HCT116 (cell line): ENCODE measurements around the gene HIP1. TPM values are rescaled to one million over a fixed set of nuclear protein-coding genes. Genes with fewer than 3 reads are reported as not detected.
"Not testable (repeated sequence)": the region's sequence is repeated elsewhere in the genome, so short reads cannot be mapped to it uniquely, and the experiment has no call there.

Source experiments
- ATAC-seq: fragments of 200-7000 bp; cut with Tn5 transposase; 2 replicates; pipeline ENCODE4 v1.9.1; 2020; ENCODE audit warnings: mild to moderate bottlenecking, moderate library complexity
- BruUV-seq: library from RNA; stranded (reverse); fragments of 400-500 nt; replicated peaks from 2 replicates; lab custom pipeline; 2021; lab: Mats Ljungman, UMichigan
- CTCF ChIA-PET: fragments of 300-600 bp; sonication (Branson Sonifier 250); formaldehyde crosslinking; loops from one replicate; lab custom pipeline; 2021; ENCODE audit warnings: antibody characterized with exemption; lab: Charles Lee
- POLR2A ChIA-PET: fragments of 300-600, 350-600 bp; sonication (Branson Sonifier 250); formaldehyde crosslinking; loops from one replicate; lab custom pipeline; 2021; ENCODE audit warnings: antibody characterized with exemption; lab: Charles Lee
- RAD21 ChIA-PET, 2 experiments: fragments of 300-600 bp; sonication (Branson Sonifier 250); formaldehyde crosslinking; loops; one replicate each; lab custom pipeline; 2023; ENCODE audit warnings: low total read pairs in 2 of 2; ENCODE audit not compliant: uncharacterized antibody in 2 of 2, unreplicated experiment in 2 of 2, low non-redundant PET in 1 of 2; lab: Charles Lee
- DNase-seq: peaks from one replicate; pipeline ENCODE4 v3.0.0-alpha.2; 2010; ENCODE audit warnings: low read depth, low spot score
- H2AFZ ChIP-seq: fragments of 200-600 bp; shearing (Covaris generic), sonication (generic); 2 replicates; pipeline ENCODE4 v1.6.1; 2017; ENCODE audit warnings: low read depth, mixed run types, mixed read lengths, antibody characterized with exemption, low read length; ENCODE audit not compliant: poor library complexity, severe bottlenecking
- H3K27ac ChIP-seq: 2 replicates; pipeline ENCODE4 v1.5.1; 2012; ENCODE audit warnings: low read depth, low read length
- H3K27me3 ChIP-seq: fragments of 200-600 bp; sonication (generic); 2 replicates; pipeline ENCODE4 v1.6.1; 2016; ENCODE audit warnings: mixed run types, low read length, mixed read lengths; ENCODE audit not compliant: insufficient read depth
- H3K36me3 ChIP-seq, 2 experiments: fragments of 200-500 bp in 1 of 2; fragments of 200-600 bp in 1 of 2; sonication (Bioruptor generic) in 1 of 2; sonication (generic) in 1 of 2; 2 replicates each; pipeline versions ENCODE4 v1.5.1 to v1.6.1; 2014 to 2016; ENCODE audit warnings: low read length in 2 of 2, inconsistent platforms in 1 of 2, mixed read lengths in 1 of 2, mixed run types in 1 of 2; ENCODE audit not compliant: insufficient read depth in 2 of 2, control insufficient read depth in 1 of 2
- H3K4me1 ChIP-seq, 2 experiments: fragments of 200-600 bp in 1 of 2; sonication (generic) in 1 of 2; 2 replicates each; pipeline versions ENCODE4 v1.5.1 to v1.6.1; 2012 to 2017; ENCODE audit warnings: low read length in 2 of 2, inconsistent platforms in 1 of 2, mild to moderate bottlenecking in 1 of 2, mixed read lengths in 1 of 2, mixed run types in 1 of 2, moderate library complexity in 1 of 2; ENCODE audit not compliant: insufficient read depth in 2 of 2, control insufficient read depth in 1 of 2
- H3K4me2 ChIP-seq: fragments of 200-600 bp; sonication (generic); 2 replicates; pipeline ENCODE4 v1.6.1; 2017; ENCODE audit warnings: mixed run types, low read length, mixed read lengths
- H3K4me3 ChIP-seq, 2 experiments: fragments of 200-600 bp in 1 of 2; sonication (generic) in 1 of 2; replicated peaks in 1 of 2; 2 replicates each; pipeline ENCODE4 v1.5.1; 2011 to 2016; ENCODE audit warnings: low read length in 2 of 2, control low read depth in 1 of 2, low read depth in 1 of 2, mild to moderate bottlenecking in 1 of 2, mixed read lengths in 1 of 2, mixed run types in 1 of 2
- H3K79me2 ChIP-seq: fragments of 200-600 bp; sonication (generic); 2 replicates; pipeline ENCODE4 v1.6.1; 2017; ENCODE audit warnings: mild to moderate bottlenecking, mixed run types, low read length, moderate library complexity, mixed read lengths; ENCODE audit not compliant: insufficient read depth
- H3K9ac ChIP-seq: fragments of 200-600 bp; sonication (generic); 2 replicates; pipeline ENCODE4 v1.6.1; 2016; ENCODE audit warnings: low read length, mixed read lengths
- H3K9me2 ChIP-seq: fragments of 200-600 bp; sonication (generic), shearing (Covaris generic); 2 replicates; pipeline ENCODE4 v1.6.1; 2017; ENCODE audit warnings: mixed run types, mild to moderate bottlenecking, moderate library complexity; ENCODE audit not compliant: insufficient read depth
- H3K9me3 ChIP-seq, 2 experiments: fragments of 200-500 bp in 1 of 2; fragments of 200-600 bp in 1 of 2; sonication (Bioruptor generic) in 1 of 2; sonication (generic) in 1 of 2; 2 replicates each; pipeline ENCODE4 v1.6.1; 2014 to 2017; ENCODE audit warnings: low read length in 2 of 2, mixed read lengths in 2 of 2, inconsistent platforms in 1 of 2, low read depth in 1 of 2, mild to moderate bottlenecking in 1 of 2, mixed run types in 1 of 2, moderate library complexity in 1 of 2; ENCODE audit not compliant: control insufficient read depth in 1 of 2, insufficient read depth in 1 of 2
- H4K20me1 ChIP-seq: fragments of 200-600 bp; sonication (generic), shearing (Covaris generic); 2 replicates; pipeline ENCODE4 v1.6.1; 2017; ENCODE audit warnings: mixed run types, mild to moderate bottlenecking, moderate library complexity; ENCODE audit not compliant: insufficient read depth
- CBX3 ChIP-seq: IDR thresholded peaks from 2 replicates; pipeline ENCODE4 v1.6.1; 2012; ENCODE audit warnings: low read depth
- CEBPB ChIP-seq: IDR thresholded peaks from 2 replicates; pipeline ENCODE4 v1.6.1; 2012; ENCODE audit warnings: low read depth
- CTCF ChIP-seq, 3 experiments: fragments of 200-600 bp in 1 of 3; sonication (generic) in 1 of 3; IDR thresholded peaks in 2 of 3; conservative IDR thresholded peaks in 1 of 3; 2 replicates each; pipeline ENCODE4 v1.5.1; 2012 to 2017; ENCODE audit warnings: low read depth in 2 of 3, low read length in 2 of 3, antibody characterized with exemption in 1 of 3, borderline replicate concordance in 1 of 3, control low read depth in 1 of 3, mild to moderate bottlenecking in 1 of 3, mixed read lengths in 1 of 3, mixed run types in 1 of 3, moderate library complexity in 1 of 3; ENCODE audit not compliant: insufficient read depth in 1 of 3
- EGR1 ChIP-seq: IDR thresholded peaks from 2 replicates; pipeline ENCODE4 v1.6.1; 2012; ENCODE audit warnings: low read depth
- EZH2 ChIP-seq: fragments of 200-600 bp; sonication (generic); IDR thresholded peaks from 2 replicates; pipeline ENCODE4 v1.6.1; 2017; ENCODE audit warnings: antibody characterized with exemption, mixed run types
- EZH2phosphoT487 ChIP-seq: fragments of 200-600 bp; IDR thresholded peaks from 2 replicates; pipeline ENCODE4 v1.6.1; 2018; ENCODE audit warnings: antibody characterized with exemption, borderline replicate concordance
- FOSL1 ChIP-seq: IDR thresholded peaks from 2 replicates; pipeline ENCODE4 v1.6.1; 2012; ENCODE audit warnings: low read depth
- POLR2A ChIP-seq: IDR thresholded peaks from 2 replicates; pipeline ENCODE4 v1.7.0; 2011; ENCODE audit warnings: borderline replicate concordance; ENCODE audit not compliant: insufficient read depth, insufficient read length; ENCODE audit errors: extremely low read depth
- POLR2AphosphoS5 ChIP-seq: IDR thresholded peaks from 2 replicates; pipeline ENCODE4 v1.6.1; 2011; ENCODE audit warnings: mild to moderate bottlenecking, low read depth, low read length, moderate library complexity
- SIN3A ChIP-seq: IDR thresholded peaks from 2 replicates; pipeline ENCODE4 v1.6.1; 2012; ENCODE audit warnings: low read depth
- SP1 ChIP-seq: IDR thresholded peaks from 2 replicates; pipeline ENCODE4 v1.6.1; 2012; ENCODE audit warnings: low read depth
- SRF ChIP-seq: IDR thresholded peaks from 2 replicates; pipeline ENCODE4 v1.6.1; 2012; ENCODE audit warnings: low read depth
- ZBTB33 ChIP-seq: IDR thresholded peaks from 2 replicates; pipeline ENCODE4 v1.6.1; 2011; ENCODE audit warnings: mild to moderate bottlenecking, low read length, moderate library complexity; ENCODE audit not compliant: insufficient replicate concordance; ENCODE audit errors: extremely low read depth
- ZNF274 ChIP-seq: fragments of 200-500 bp; sonication (Bioruptor generic); IDR thresholded peaks from 2 replicates; pipeline ENCODE4 v1.6.1; 2014; ENCODE audit warnings: mild to moderate bottlenecking, low read depth, low read length, inconsistent platforms
- intact Hi-C: fragments of 100-400 bp; cut with micrococcal nuclease; formaldehyde crosslinking; loops from 2 replicates; pipeline ENCODE4 v1.10.0; 2022
- total RNA-seq: library from RNA; stranded (reverse); gene quantifications from one replicate; pipeline ENCODE4 v1.2.1, GENCODE V29; 2021; ENCODE audit not compliant: unreplicated experiment
- TF ChIP-seq, protein P1 (sequence below): IDR thresholded peaks from 2 replicates; pipeline ENCODE4 v1.6.1; 2012

Gene HIP1
- total RNA-seq, 1 experiment from 2014 or later = 22.1 TPM

- Histone ChIP-seq H3K9me2 (no peaks in the 10 kb centered on the region), H3K27ac (no peak overlapping the region), H2AFZ (no peak overlapping the region), H3K4me3 (no peak overlapping the region), H4K20me1 (no peaks in the 10 kb centered on the region), H3K27me3 (no peaks in the 10 kb centered on the region), H3K4me2 (no peak overlapping the region), H3K79me2 (no peaks in the 10 kb centered on the region), H3K9me3 (no peaks in the 10 kb centered on the region), H3K4me1 (no peaks in the 10 kb centered on the region), H3K9ac (no peak overlapping the region), H3K36me3 (no peaks in the 10 kb centered on the region)
- no peak for TF ChIP-seq ZBTB33
- no peak for TF ChIP-seq FOSL1
- no peak for TF ChIP-seq CBX3
- no peak for TF ChIP-seq EGR1
- no peak for TF ChIP-seq SIN3A
- TF ChIP-seq EZH2phosphoT487 = no peak
- no peak for TF ChIP-seq ZNF274
- TF ChIP-seq SRF = no peak
- no peak for TF ChIP-seq CTCF (IDR thresholded peaks at IDR 0.05 in 2 of 3, conservative IDR thresholded peaks at IDR 0.05 in 1 of 3; ENCODE audit: borderline replicate concordance in 1 of 3, insufficient read depth in 1 of 3, low read depth in 2 of 3, low read length in 2 of 3)
- no peak for TF ChIP-seq POLR2A
- no peak for TF ChIP-seq CEBPB
- TF ChIP-seq, protein P1, sequence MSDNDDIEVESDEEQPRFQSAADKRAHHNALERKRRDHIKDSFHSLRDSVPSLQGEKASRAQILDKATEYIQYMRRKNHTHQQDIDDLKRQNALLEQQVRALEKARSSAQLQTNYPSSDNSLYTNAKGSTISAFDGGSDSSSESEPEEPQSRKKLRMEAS = no peak
- no peak for TF ChIP-seq SP1
- no peak for TF ChIP-seq POLR2AphosphoS5
- TF ChIP-seq EZH2 = no peak
- ChIA-PET CTCF (no interaction called here), RAD21 (no interaction called here), POLR2A (no interaction called here)
- ATAC-seq (no peak), DNase-seq (no peak)
- BruUV-seq = no TSS peak
- intact Hi-C loops = no loop called here
Measured at GRCh38 chr7:75571209-75571608, 167.5 kb downstream of the HIP1 start.

GRCh38 chr7:75569629-75570282 is 169.0 kb downstream of the HIP1 start:
- POLR2A ChIA-PET, RAD21 ChIA-PET, intact Hi-C loops, H3K36me3 ChIP-seq, H3K4me3 ChIP-seq, H3K9me2 ChIP-seq, H2AFZ ChIP-seq, H3K9ac ChIP-seq, H3K27ac ChIP-seq, H3K4me2 ChIP-seq, DNase-seq, H3K27me3 ChIP-seq, CTCF ChIA-PET, H4K20me1 ChIP-seq, ATAC-seq, BruUV-seq, H3K9me3 ChIP-seq, H3K79me2 ChIP-seq: not testable (repeated sequence)
- peaks cover 0 to 11% of the 10 kb centered on the region in 2 experiments; a peak in 1 of 4 replicates for H3K4me1 ChIP-seq
